ENCODE data around the gene NELL2.

DNA sequence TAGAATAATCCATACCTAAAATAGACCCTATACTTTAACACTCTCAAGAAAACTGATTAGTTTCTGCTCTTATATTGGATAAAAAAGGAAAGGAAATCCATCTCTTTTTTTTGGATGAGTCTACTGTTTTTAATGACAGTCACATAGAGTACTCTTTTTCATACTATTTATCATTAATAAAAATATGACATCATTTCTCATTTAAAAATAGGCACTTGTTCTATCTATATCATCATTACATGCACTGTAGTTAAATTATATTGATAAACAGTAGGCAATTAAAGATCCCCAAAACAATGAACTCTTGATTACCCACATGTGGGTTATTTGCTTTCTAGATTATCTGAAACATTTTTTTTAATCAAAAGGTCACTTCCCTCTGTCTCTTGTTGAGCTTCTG, 338.8 kb downstream of the NELL2 start:
- TF ChIP-seq, protein P1, sequence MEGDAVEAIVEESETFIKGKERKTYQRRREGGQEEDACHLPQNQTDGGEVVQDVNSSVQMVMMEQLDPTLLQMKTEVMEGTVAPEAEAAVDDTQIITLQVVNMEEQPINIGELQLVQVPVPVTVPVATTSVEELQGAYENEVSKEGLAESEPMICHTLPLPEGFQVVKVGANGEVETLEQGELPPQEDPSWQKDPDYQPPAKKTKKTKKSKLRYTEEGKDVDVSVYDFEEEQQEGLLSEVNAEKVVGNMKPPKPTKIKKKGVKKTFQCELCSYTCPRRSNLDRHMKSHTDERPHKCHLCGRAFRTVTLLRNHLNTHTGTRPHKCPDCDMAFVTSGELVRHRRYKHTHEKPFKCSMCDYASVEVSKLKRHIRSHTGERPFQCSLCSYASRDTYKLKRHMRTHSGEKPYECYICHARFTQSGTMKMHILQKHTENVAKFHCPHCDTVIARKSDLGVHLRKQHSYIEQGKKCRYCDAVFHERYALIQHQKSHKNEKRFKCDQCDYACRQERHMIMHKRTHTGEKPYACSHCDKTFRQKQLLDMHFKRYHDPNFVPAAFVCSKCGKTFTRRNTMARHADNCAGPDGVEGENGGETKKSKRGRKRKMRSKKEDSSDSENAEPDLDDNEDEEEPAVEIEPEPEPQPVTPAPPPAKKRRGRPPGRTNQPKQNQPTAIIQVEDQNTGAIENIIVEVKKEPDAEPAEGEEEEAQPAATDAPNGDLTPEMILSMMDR (IDR thresholded peaks at IDR 0.05; ENCODE audit: insufficient read depth, low read depth, low read length), result no peak
- TF ChIP-seq EZH2 (IDR thresholded peaks at IDR 0.05; ENCODE audit: insufficient read depth, low read length), result no peak

Measured in astrocyte (in vitro differentiated cells and primary cell).